Stomach (tissue), 4 donors: ENCODE data around the gene EEF1A2.

Experiments used
- EP300 ChIP-seq: sonication (generic); formaldehyde crosslinking; IDR thresholded peaks from one replicate; pipeline ENCODE4 v1.6.1; 2017; ENCODE audit warnings: antibody characterized with exemption
- POLR2A ChIP-seq, 4 donors: fragments of 450-650 bp; IDR thresholded peaks; one replicate each; pipeline ENCODE4 v1.6.1; 2016; ENCODE audit warnings: antibody characterized with exemption in 4 of 4, control low read depth in 2 of 4, mild to moderate bottlenecking in 1 of 4, moderate library complexity in 1 of 4
- POLR2AphosphoS5 ChIP-seq, 3 donors: sonication (generic); formaldehyde crosslinking; IDR thresholded peaks; one replicate each; pipeline ENCODE4 v1.6.1; 2016; ENCODE audit warnings: antibody characterized with exemption in 3 of 3
- TF ChIP-seq, protein P1 (sequence below), 7 experiments: fragments of 450-650 bp in 4 of 7; fragments of 200-600 bp in 3 of 7; sonication (generic) in 3 of 7; IDR thresholded peaks; one replicate each; pipeline ENCODE4 v1.5.1; 2016 to 2019; ENCODE audit warnings: antibody characterized with exemption in 7 of 7, control low read depth in 2 of 7, mild to moderate bottlenecking in 1 of 7

- TF ChIP-seq POLR2A (IDR thresholded peaks at IDR 0.05) (no peak), POLR2AphosphoS5 (IDR thresholded peaks at IDR 0.05) (no peak), EP300 (no peak)
- TF ChIP-seq, protein P1, sequence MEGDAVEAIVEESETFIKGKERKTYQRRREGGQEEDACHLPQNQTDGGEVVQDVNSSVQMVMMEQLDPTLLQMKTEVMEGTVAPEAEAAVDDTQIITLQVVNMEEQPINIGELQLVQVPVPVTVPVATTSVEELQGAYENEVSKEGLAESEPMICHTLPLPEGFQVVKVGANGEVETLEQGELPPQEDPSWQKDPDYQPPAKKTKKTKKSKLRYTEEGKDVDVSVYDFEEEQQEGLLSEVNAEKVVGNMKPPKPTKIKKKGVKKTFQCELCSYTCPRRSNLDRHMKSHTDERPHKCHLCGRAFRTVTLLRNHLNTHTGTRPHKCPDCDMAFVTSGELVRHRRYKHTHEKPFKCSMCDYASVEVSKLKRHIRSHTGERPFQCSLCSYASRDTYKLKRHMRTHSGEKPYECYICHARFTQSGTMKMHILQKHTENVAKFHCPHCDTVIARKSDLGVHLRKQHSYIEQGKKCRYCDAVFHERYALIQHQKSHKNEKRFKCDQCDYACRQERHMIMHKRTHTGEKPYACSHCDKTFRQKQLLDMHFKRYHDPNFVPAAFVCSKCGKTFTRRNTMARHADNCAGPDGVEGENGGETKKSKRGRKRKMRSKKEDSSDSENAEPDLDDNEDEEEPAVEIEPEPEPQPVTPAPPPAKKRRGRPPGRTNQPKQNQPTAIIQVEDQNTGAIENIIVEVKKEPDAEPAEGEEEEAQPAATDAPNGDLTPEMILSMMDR (IDR thresholded peaks at IDR 0.05), result no peak
Measured at GRCh38 chr20:63471981-63472831, 26.7 kb downstream of the EEF1A2 start, which contains the start of gene KCNQ2.
